RWPE1 (cell line): Measurements from ENCODE around the gene SPOCK1.

Source experiments
- CTCF ChIA-PET: fragments of 350-600 bp; sonication (Branson Sonifier 250); formaldehyde crosslinking; extraction: SDS; loops from one replicate; lab custom pipeline; 2021; lab: Yijun Ruan, JAX
- POLR2A ChIA-PET: fragments of 400-600 bp; formaldehyde crosslinking; extraction: SDS; loops from one replicate; lab custom pipeline; 2020; ENCODE audit warnings: antibody characterized with exemption; ENCODE audit not compliant: low non-redundant PET; lab: Yijun Ruan, JAX
- DNase-seq: peaks from one replicate; pipeline ENCODE4 v3.0.0; 2012; ENCODE audit warnings: low spot score
- H3K27ac ChIP-seq: fragments of 450-650 bp; 2 replicates; pipeline ENCODE4 v1.5.1; 2017
- CTCF ChIP-seq: fragments of 450-650 bp; conservative IDR thresholded peaks from 2 replicates; pipeline ENCODE4 v1.5.1; 2017; ENCODE audit warnings: low read depth, mild to moderate bottlenecking

Gene SPOCK1

DNA sequence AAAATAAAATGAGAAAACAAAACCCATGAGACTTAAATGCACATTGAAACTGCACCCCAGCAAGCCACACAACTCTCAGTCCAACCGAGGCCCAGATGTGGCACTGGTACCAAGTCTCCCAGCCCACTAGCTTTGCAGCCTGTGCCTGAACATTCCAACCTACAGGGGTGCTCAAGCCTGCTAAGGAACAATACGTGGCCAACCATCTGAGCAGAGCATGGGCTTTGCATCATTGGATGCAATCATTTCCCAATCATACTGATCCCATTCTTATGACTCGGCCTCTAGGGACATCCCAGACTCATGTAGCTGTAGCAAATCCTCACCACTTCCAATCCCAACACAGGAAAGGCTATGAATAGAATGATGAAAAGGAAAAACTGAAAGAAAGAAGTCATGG lies 297.2 kb downstream of the SPOCK1 start:
- ChIA-PET POLR2A (no interaction called here), CTCF (no interaction called here)
- DNase-seq, result no peak
- no peak overlapping the region for H3K27ac ChIP-seq
- no peak for TF ChIP-seq CTCF

DNA sequence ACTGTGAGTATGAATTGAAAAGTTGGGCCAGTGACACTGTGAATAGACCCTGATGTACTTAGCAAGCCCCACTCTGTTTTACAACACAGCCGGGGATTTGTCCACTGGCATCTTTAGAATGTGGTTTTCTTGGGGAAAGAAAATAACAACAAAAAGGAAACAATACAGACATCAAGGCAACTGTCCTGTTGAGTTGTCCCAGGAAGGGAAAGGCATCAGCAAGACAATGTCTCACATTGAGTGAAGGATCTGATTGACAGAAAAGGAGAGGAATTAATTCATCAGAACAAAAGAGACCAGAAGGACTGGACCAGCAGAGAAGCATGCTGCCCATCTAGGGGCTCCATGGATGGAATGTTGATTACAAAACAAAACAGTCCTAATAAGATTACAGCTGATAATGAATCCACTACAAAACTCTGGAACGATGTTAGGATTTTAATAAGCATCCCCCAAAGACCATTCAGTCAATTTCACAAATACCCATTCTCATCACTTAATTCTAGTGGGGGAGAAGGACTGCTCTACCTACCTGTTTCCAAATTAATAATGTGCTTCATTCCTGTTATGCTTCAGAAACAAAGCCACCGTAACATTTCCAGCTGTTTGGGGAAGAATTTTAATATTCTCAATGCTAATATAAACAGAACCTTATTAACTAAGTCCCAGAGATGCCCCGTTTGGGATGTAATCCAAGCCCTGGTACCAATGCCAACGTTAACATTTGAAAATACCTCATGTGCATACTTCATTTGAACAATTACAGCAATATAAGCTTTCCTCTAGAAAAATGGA lies 298.0 kb downstream of the SPOCK1 start:
- ChIA-PET POLR2A (no interaction called here), CTCF (no interaction called here)
- no peak for DNase-seq
- TF ChIP-seq CTCF, result no peak
- no peak overlapping the region for H3K27ac ChIP-seq

GRCh38 chr5:137199966-137200365 lies 299.2 kb downstream of the SPOCK1 start:
- POLR2A ChIA-PET, result no interaction called here
- DNase-seq, result peak; percentile 46
- CTCF ChIA-PET, result no interaction called here
- no peak for TF ChIP-seq CTCF
- H3K27ac ChIP-seq, result no peak overlapping the region

DNA sequence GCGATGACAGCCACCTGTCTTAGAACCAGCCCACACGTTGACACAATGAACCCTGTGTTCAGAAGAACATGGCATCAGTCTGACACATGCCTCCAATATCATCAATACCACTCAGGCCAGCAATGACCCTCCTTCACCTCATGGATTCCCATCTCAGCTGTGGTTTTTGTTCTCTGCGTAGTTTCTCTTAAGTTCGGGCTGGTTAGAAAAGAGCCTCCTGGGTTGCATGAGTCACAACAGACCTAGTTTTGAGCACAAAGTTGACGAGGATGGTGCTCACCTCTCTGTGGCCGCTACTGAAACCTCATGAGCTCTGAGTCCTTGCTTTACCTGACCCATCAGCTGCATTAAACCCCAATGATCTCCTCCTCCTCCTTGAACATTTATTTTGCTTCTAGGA lies 299.9 kb downstream of the SPOCK1 start:
- ChIA-PET CTCF (interaction anchor here (0.6 kb wide), 1 partner anchor 14 kb away, joined by 3 read pairs; no protein-coding TSS in a partner anchor), POLR2A (no interaction called here)
- no peak overlapping the region for H3K27ac ChIP-seq
- no peak for DNase-seq
- no peak for TF ChIP-seq CTCF

- no peak for TF ChIP-seq CTCF
- ChIA-PET POLR2A (no interaction called here), CTCF (no interaction called here)
- no peak overlapping the region for H3K27ac ChIP-seq
- DNase-seq, result peak; percentile 92
Observed at GRCh38 chr5:137195483-137195882, 303.6 kb downstream of the SPOCK1 start.

- POLR2A ChIA-PET, result no interaction called here
- no peak for DNase-seq
- CTCF ChIA-PET, result no interaction called here
- H3K27ac ChIP-seq, result no peak overlapping the region
- TF ChIP-seq CTCF, result no peak
Observed at GRCh38 chr5:137194300-137194699, 304.8 kb downstream of the SPOCK1 start.
